ENCODE measurements around the gene C5orf24.

Gene C5orf24

GRCh38 chr5:134818776-134819175 is 27.0 kb upstream of the C5orf24 start:
- Histone ChIP-seq H3K4me2 (ENCODE audit: low read length) (no peak overlapping the region), H3K27ac (ENCODE audit: low read depth, low read length) (no peak overlapping the region), H3K9me2 (replicated peaks; ENCODE audit: control insufficient read depth, low read length) (no peaks in the 10 kb centered on the region), H4K20me1 (ENCODE audit: control insufficient read depth, insufficient read depth, low read depth, low read length) (no peaks in the 10 kb centered on the region; the same call in 1 of the 2 replicates), H3K4me1 (ENCODE audit: control insufficient read depth, low read length) (peaks cover 12% of the 10 kb centered on the region), H3K4me3 (ENCODE audit: low read length) (no peak overlapping the region), H3F3A (ENCODE audit: control insufficient read depth, insufficient read depth) (peaks cover 2% of the 10 kb centered on the region; the same call in 1 of the 2 replicates), H3K36me3 (ENCODE audit: control insufficient read depth, low read length) (peaks cover 77% of the 10 kb centered on the region), H3K27me3 (ENCODE audit: control insufficient read depth, low read length) (no peaks in the 10 kb centered on the region), H3K79me2 (ENCODE audit: control insufficient read depth, low read length) (no peaks in the 10 kb centered on the region), H3K9me3 (ENCODE audit: control insufficient read depth, insufficient read depth, low read length) (no peaks in the 10 kb centered on the region)
- TF ChIP-seq CTCF (IDR thresholded peaks at IDR 0.05; ENCODE audit: low read depth, low read length, poor library complexity, severe bottlenecking) (no peak), EZH2phosphoT487 (IDR thresholded peaks at IDR 0.05; ENCODE audit: borderline replicate concordance, low read length) (no peak)

GRCh38 chr5:134819407-134819963 is 26.3 kb upstream of the C5orf24 start:
- H3K4me2 ChIP-seq (ENCODE audit: low read length): no peak overlapping the region

GRCh38 chr5:134821841-134822240 is 23.9 kb upstream of the C5orf24 start:
- H3F3A ChIP-seq (ENCODE audit: control insufficient read depth, insufficient read depth): no peaks in the 10 kb centered on the region; the same call in 1 of the 2 replicates
- H3K36me3 ChIP-seq (ENCODE audit: control insufficient read depth, low read length): peaks cover 79% of the 10 kb centered on the region
- H3K9me3 ChIP-seq (ENCODE audit: control insufficient read depth, insufficient read depth, low read length): no peaks in the 10 kb centered on the region
- no peaks in the 10 kb centered on the region for H4K20me1 ChIP-seq (ENCODE audit: control insufficient read depth, insufficient read depth, low read depth, low read length)
- no peaks in the 10 kb centered on the region for H3K4me1 ChIP-seq (ENCODE audit: control insufficient read depth, low read length)
- H3K4me2 ChIP-seq (ENCODE audit: low read length): no peak overlapping the region
- no peaks in the 10 kb centered on the region for H3K27me3 ChIP-seq (ENCODE audit: control insufficient read depth, low read length)
- H3K27ac ChIP-seq (ENCODE audit: low read depth, low read length): no peak overlapping the region
- TF ChIP-seq CTCF (IDR thresholded peaks at IDR 0.05; ENCODE audit: low read depth, low read length, poor library complexity, severe bottlenecking): no peak
- no peak for TF ChIP-seq EZH2phosphoT487 (IDR thresholded peaks at IDR 0.05; ENCODE audit: borderline replicate concordance, low read length)
- no peak overlapping the region for H3K4me3 ChIP-seq (ENCODE audit: low read length)
- H3K79me2 ChIP-seq (ENCODE audit: control insufficient read depth, low read length): no peaks in the 10 kb centered on the region
- no peaks in the 10 kb centered on the region for H3K9me2 ChIP-seq (replicated peaks; ENCODE audit: control insufficient read depth, low read length)

More at GRCh38 chr5:134819407-134819963, 26.3 kb upstream of the C5orf24 start:
- Histone ChIP-seq H4K20me1 (ENCODE audit: control insufficient read depth, insufficient read depth, low read depth, low read length) (no peaks in the 10 kb centered on the region; the same call in 1 of the 2 replicates), H3K4me1 (ENCODE audit: control insufficient read depth, low read length) (peaks cover 5% of the 10 kb centered on the region), H3K36me3 (ENCODE audit: control insufficient read depth, low read length) (peaks cover 77% of the 10 kb centered on the region), H3K9me3 (ENCODE audit: control insufficient read depth, insufficient read depth, low read length) (no peaks in the 10 kb centered on the region), H3K4me3 (ENCODE audit: low read length) (no peak overlapping the region), H3K79me2 (ENCODE audit: control insufficient read depth, low read length) (no peaks in the 10 kb centered on the region), H3K9me2 (replicated peaks; ENCODE audit: control insufficient read depth, low read length) (no peaks in the 10 kb centered on the region), H3K27ac (ENCODE audit: low read depth, low read length) (no peak overlapping the region), H3F3A (ENCODE audit: control insufficient read depth, insufficient read depth) (peaks cover 2% of the 10 kb centered on the region; the same call in 1 of the 2 replicates), H3K27me3 (ENCODE audit: control insufficient read depth, low read length) (no peaks in the 10 kb centered on the region)
- TF ChIP-seq CTCF (IDR thresholded peaks at IDR 0.05; ENCODE audit: low read depth, low read length, poor library complexity, severe bottlenecking) (no peak), EZH2phosphoT487 (IDR thresholded peaks at IDR 0.05; ENCODE audit: borderline replicate concordance, low read length) (no peak)

Data from DOHH2 (cell line).